GM21390 (cell line): ENCODE data around the gene FMN2.

Source experiments
- ATAC-seq: cut with Tn5 transposase; IDR thresholded peaks from one replicate; pipeline ENCODE4 v1.9.1; 2021; ENCODE audit not compliant: unreplicated experiment

The FMN2 gene

GRCh38 chr1:240192851-240193250, 101.2 kb downstream of the FMN2 start:
- no peak for ATAC-seq

DNA sequence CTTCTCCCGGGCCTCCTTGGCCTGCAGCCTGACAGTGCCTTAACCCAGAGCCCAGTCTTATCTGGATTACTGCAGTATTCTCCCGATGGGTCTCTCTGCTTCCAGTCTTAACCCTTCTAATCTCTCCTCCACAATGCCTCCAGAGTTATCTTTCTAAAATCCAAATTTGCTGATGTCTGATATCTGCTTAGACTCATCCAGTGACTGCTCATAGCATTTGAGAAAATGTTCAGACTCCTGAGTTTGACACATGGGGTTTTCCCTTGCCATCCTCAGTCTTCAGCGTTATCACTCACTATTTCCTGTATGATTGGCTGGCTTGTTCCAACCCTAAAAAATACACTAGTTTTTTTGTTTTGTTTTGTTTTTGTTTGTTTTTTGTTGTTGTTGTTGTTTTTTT, 102.0 kb downstream of the FMN2 start:
- ATAC-seq, result no peak

DNA sequence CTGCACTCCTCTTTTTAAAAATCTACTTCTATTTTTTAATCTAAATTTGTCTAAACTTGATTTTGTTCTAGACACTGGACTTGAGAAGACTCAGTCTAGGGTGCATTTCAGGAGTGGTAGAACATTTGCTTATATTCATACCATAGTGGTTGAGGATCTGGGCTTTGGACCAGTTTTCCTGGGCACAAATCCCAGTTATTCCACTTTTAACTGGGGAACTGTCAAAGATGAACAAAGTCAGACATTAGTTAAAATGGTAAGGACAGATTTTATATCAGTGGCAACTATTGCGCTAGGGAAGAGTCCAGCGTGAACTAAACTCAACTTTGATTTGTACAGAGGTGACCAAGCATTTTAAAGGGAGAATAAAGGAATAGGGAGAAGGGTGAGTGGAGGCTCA, 102.4 kb downstream of the FMN2 start:
- ATAC-seq, result no peak

GRCh38 chr1:240198376-240198775, 106.7 kb downstream of the FMN2 start:
- ATAC-seq, result no peak

GRCh38 chr1:240199758-240200645, 108.3 kb downstream of the FMN2 start:
- ATAC-seq, result no peak

- no peak for ATAC-seq
Observed at GRCh38 chr1:240201931-240202330, 110.2 kb downstream of the FMN2 start.

DNA sequence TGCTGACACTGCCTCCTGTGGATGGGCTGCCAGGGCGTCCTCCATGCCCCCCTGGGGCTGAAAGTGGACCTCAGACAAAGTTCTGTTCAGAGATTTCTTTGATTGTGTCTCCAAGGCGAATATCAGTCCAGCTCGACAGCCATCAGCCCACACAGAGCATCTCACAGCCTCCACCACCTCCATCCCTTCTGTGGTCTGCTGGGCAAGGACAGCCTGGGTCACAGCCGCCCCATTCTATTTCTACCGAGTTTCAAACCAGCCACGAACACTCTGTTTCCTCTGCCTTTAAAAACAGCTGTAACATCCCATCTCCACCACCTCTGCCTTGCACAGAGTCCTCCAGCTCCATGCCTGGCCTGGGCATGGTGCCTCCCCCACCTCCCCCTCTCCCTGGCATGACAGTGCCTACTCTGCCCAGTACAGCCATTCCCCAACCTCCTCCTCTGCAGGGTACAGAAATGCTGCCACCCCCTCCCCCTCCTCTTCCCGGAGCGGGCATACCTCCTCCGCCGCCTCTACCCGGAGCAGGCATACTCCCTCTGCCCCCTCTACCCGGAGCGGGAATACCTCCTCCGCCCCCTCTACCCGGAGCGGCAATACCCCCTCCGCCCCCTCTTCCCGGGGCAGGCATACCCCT, 115.5 kb downstream of the FMN2 start:
- no peak for ATAC-seq

GRCh38 chr1:240210026-240210425, 118.3 kb downstream of the FMN2 start:
- no peak for ATAC-seq

DNA sequence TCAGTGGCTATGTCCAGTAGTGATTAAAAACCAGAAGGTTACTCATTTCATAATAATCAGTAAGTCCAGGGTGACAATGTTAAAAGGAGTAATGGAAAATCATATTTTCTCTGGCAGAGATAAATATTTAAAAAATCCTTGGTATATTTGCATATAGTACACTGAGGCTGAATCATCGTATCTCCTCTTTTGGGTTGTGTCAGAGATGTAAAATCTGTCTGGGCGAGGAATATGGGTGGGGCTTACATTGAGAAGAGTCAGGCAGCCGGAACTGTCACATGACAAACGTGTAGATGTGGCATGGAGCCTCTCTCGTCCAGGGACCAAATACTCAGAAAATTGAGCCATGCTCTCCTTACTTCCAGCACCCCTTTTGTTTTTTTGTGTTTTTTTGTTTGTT, 120.9 kb downstream of the FMN2 start:
- ATAC-seq, result no peak

DNA sequence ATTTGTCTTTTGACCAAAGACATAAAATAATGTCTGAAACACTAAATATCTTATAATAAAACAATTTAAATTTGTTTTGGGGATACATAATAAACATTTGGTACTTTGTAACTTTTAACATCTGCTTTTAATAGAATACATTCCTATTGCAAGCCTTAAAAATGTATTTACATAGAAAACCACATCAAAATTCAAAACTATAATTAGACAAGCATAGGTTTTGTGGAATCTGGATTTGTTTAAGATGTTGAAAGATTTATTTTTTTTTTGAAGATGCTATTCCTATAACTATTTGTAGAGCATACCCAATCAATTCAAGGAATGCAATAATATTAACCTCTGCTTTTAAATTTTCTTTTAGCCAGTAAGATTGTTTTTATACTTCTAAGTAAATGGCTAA, 125.7 kb downstream of the FMN2 start:
- no peak for ATAC-seq

DNA sequence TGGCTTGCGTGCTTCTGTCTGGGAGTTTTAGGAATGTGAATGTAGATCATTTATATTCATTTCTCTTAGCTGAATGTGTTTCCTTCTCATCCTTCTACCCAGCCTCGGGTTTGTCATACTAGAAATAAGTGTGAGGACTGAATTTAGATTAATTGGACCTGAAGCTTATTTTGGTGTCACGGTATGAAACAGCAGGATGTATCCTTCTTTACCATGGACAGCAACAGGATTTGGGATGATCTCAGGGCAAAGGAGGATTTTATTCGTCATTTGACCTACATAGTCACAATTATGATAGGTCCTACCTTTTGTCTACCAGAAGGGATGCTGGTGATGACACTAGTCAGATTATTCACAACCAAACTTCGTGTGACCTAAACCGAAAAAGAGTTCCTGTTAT, 127.4 kb downstream of the FMN2 start:
- ATAC-seq, result no peak

- no peak for ATAC-seq
Observed at GRCh38 chr1:240226102-240226501, 134.4 kb downstream of the FMN2 start.

DNA sequence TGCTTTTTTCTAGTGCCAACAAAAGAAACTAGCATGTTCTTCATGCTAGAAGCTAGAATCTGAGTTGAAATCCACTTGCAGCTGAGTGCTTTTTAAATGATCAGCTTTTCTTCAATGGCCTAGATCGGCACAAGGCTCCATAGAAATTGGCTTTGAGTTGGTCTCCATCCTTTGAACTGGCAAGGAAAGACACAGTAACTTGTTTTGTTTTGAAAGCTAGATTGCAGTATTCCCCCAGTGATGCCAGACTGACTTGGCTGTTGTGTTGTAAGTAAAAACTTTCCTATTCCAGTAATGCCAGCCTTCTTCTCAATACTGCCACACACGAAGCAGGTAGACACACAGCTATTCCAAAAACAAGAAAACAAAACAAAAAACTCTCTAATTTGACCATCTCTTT, 139.1 kb downstream of the FMN2 start:
- ATAC-seq, result no peak

DNA sequence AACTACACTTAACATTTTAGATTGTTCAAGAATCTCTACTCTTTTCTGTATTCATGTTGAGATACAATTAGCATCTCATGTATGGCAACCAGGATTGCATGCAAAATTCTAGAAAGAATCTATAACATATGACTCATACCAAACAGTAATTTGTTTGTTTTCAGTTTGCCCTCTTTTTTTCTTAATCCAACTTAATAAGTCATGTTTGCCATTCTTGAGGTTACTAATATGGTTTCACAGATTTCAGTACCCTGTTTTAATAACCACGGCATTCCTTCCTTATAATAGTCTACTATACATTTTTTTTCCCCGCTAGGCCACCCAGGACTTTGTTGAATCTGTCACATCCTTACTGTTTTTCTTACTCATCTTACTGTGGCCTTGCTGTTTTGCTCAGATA, 140.8 kb downstream of the FMN2 start:
- ATAC-seq, result no peak

- ATAC-seq, result no peak
Observed at GRCh38 chr1:240234485-240235210, 143.0 kb downstream of the FMN2 start.

DNA sequence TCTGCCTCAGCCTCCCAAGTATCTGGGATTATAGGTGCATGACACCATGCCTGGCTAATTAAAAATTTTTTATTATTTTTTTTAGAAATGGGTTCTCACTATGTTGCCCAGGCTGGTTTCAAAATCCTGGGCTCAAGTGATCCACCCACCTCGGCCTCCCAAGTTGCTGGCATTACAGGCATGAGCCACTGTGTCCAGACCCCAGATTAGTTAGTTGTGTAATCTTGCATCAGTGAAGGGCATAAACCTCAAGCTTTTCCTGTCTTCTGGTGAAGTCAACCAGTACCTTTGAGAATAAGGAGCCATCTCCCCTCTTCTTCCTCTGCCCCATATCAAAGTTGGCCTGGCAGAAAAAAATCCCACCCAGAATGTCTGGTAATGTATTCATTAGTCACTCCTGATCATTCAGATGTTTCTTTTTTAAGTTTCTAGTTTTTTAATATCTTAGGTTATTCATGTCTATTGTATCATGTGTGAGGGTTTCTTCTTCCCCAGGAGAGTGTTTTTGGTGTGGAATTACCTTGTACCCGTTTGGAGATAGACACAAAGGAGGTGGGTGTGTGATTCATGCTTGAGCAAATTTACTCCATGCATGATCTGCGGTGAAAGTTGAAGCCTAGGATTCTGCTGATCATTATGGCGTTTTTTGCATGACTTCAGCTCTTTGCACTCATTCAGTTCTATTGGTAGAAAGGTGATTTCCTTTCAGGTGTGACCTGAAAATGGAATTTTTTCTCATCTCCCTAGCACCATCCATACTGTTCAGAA, 144.0 kb downstream of the FMN2 start:
- no peak for ATAC-seq

DNA sequence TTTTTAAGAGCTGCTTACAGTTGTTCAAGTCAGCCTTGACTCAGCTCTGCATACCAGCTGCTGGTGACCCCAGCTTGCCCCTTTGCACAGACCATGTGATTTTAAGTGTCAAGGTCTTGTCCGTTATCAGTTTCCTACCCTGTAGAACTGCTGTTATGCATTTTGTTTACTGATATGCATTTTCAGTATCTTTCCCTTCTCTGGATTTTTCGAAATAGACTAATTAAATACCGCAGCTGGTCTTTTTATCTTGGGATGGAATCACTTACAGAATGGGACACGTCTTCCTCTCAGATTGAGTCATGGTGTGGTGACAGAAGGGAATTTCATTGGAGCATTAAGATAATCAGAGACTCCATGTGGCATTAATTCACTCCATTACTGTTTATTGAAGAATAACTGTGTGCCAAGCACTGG, 145.6 kb downstream of the FMN2 start:
- ATAC-seq, result no peak

- no peak for ATAC-seq
Observed at GRCh38 chr1:240239309-240239708, 147.6 kb downstream of the FMN2 start.

- no peak for ATAC-seq
Observed at GRCh38 chr1:240241278-240241677, 149.6 kb downstream of the FMN2 start.

DNA sequence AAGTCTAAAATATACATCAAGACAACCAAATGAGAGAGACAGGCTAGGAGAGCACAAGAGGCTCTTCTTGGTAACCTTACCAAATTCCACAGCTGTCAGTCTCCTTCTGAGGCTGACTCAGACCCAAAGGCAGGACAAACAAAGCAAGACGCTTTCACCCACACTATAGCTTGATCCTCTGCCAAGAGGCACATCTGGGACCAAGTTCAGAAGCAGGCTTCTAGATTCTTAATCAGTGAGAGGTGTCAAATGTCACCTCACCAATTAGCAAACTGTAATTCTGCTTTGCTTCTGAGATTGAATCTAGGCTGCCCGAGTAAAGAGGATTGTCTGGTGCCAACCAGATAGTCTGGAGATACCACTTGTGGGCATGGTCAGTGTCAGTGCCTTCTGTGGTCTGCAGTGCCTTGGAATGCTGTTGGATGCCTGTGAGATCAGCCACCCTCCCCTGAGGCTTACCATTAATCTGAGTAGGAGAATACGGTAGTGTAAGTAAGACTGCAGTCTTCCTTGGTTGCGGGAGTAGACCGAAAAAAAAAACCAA, 151.0 kb downstream of the FMN2 start:
- ATAC-seq, result no peak
